ENCODE data around the gene PCLAF.
"Not testable (repeated sequence)": the region's sequence is repeated elsewhere in the genome, so short reads cannot be mapped to it uniquely, and the experiment has no call there.

The PCLAF gene

DNA sequence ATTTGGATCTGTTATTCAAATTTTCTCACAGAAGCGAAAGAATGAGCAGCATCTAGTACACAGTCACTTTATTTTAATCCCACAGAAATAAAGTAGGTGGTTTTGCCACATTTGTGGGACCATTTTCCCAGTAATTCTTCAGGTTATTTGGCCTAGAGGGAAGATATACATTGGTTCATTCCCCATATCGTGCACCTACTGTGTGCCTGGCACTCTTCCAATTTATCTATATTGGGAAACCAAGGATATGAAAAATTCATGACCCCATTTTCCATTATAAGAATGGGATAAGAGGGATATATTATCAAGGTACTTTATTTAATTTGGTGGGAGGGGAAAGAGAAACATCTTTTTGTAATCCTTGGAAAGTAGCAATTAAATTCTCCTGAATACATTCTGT lies 41.5 kb upstream of the PCLAF start:
- TF ChIP-seq, protein P1, sequence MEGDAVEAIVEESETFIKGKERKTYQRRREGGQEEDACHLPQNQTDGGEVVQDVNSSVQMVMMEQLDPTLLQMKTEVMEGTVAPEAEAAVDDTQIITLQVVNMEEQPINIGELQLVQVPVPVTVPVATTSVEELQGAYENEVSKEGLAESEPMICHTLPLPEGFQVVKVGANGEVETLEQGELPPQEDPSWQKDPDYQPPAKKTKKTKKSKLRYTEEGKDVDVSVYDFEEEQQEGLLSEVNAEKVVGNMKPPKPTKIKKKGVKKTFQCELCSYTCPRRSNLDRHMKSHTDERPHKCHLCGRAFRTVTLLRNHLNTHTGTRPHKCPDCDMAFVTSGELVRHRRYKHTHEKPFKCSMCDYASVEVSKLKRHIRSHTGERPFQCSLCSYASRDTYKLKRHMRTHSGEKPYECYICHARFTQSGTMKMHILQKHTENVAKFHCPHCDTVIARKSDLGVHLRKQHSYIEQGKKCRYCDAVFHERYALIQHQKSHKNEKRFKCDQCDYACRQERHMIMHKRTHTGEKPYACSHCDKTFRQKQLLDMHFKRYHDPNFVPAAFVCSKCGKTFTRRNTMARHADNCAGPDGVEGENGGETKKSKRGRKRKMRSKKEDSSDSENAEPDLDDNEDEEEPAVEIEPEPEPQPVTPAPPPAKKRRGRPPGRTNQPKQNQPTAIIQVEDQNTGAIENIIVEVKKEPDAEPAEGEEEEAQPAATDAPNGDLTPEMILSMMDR (IDR thresholded peaks at IDR 0.05; ENCODE audit: low read depth, low read length, missing control alignments): no peak
- no peak overlapping the region for H3K4me3 ChIP-seq (replicated peaks; ENCODE audit: low read depth, low read length)
- DNase-seq (ENCODE audit: extremely low read depth, low read depth): no peak

DNA sequence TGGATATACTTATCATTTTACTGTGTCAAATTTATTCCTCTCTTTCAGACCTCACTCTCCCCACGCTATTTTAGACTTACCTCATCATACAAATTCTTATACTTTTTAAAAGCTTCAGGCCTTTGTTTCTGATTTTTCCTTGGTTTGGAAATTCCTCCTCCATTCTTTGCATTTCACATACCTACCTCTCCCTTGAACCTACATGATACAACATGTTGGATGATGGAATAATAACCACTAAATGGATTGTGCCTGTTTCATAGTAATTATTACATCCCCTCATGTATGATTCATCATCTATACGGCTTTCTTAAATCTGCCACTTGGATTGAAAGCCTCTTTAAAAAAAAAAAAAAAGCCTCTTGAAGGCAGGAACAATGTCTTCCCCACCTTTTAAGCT lies 31.0 kb upstream of the PCLAF start:
- no peak overlapping the region for H3K4me3 ChIP-seq (replicated peaks; ENCODE audit: low read depth, low read length)
- DNase-seq (ENCODE audit: extremely low read depth, low read depth): no peak
- TF ChIP-seq, protein P1 (IDR thresholded peaks at IDR 0.05; ENCODE audit: low read depth, low read length, missing control alignments): no peak

DNA sequence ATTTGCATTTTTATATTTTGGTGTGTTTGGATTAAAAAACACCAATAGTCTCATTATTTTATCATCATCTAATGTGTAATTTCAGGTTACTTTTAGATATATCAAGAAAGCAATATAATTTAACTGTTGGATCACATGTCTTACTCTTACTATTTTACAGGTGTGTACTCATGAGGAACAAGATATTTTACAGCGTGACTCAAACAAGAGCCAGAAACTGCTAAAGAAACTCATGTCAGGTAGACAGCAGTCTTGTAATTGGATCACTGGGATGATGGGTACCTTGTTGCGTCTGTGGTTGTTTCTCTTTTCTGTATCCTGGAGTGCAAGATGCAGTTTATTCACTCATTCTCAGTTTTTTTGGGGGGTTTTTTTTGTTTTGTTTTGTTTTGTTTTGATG lies 19.3 kb upstream of the PCLAF start:
- H3K4me3 ChIP-seq (replicated peaks; ENCODE audit: low read depth, low read length): no peak overlapping the region
- TF ChIP-seq, protein P1 (IDR thresholded peaks at IDR 0.05; ENCODE audit: low read depth, low read length, missing control alignments): no peak
- no peak for DNase-seq (ENCODE audit: extremely low read depth, low read depth)

- DNase-seq (ENCODE audit: extremely low read depth, low read depth): no peak
- H3K4me3 ChIP-seq (replicated peaks; ENCODE audit: low read depth, low read length): no peak overlapping the region
- TF ChIP-seq, protein P1 (IDR thresholded peaks at IDR 0.05; ENCODE audit: low read depth, low read length, missing control alignments): no peak
Observed at GRCh38 chr15:64398575-64398974, 17.3 kb upstream of the PCLAF start.

DNA sequence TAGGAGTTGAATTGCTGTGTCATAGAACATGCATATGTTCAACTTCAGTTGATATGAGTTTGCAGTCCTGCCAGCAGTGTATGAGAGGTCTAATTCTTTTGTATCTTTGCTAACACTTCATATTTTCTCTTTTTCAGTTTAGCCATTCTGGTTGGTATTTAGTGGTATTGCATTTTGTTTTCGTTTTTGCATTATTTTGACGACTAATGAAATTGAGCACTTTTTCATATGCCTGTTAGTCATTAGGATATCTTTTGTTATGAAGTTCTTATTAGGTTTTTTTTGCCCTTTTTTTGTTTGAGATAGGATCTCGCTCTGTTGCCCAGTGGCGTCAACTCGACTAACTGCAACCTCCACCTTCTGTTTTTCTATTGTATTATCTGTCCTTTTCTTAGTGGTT lies 15.5 kb upstream of the PCLAF start:
- H3K4me3 ChIP-seq (replicated peaks; ENCODE audit: low read depth, low read length): no peak overlapping the region
- TF ChIP-seq, protein P1 (IDR thresholded peaks at IDR 0.05; ENCODE audit: low read depth, low read length, missing control alignments): no peak
- DNase-seq (ENCODE audit: extremely low read depth, low read depth): no peak

GRCh38 chr15:64392471-64392870 lies 11.2 kb upstream of the PCLAF start:
- not testable (repeated sequence) for DNase-seq (ENCODE audit: extremely low read depth, low read depth)

GRCh38 chr15:64389036-64389435 lies 7.8 kb upstream of the PCLAF start:
- no peak for DNase-seq (ENCODE audit: extremely low read depth, low read depth)
- TF ChIP-seq, protein P1 (IDR thresholded peaks at IDR 0.05; ENCODE audit: low read depth, low read length, missing control alignments): no peak
- peak overlapping the region; percentile 90; the same call in 1 of the 2 replicates for H3K4me3 ChIP-seq (replicated peaks; ENCODE audit: low read depth, low read length)

More at GRCh38 chr15:64392471-64392870, 11.2 kb upstream of the PCLAF start:
- H3K4me3 ChIP-seq (replicated peaks; ENCODE audit: low read depth, low read length): not testable (repeated sequence)

Data from HFF-Myc (cell line).